ENCODE measurements around the gene MAPK11.

Gene MAPK11

GRCh38 chr22:50269970-50270665, at the start of gene MAPK11:
TSS of gene MAPK11 (minus strand) at chr22:50270380. CDS start at chr22:50270292, 88 bp downstream.
- DNase-seq = peak; percentile 35

DNA sequence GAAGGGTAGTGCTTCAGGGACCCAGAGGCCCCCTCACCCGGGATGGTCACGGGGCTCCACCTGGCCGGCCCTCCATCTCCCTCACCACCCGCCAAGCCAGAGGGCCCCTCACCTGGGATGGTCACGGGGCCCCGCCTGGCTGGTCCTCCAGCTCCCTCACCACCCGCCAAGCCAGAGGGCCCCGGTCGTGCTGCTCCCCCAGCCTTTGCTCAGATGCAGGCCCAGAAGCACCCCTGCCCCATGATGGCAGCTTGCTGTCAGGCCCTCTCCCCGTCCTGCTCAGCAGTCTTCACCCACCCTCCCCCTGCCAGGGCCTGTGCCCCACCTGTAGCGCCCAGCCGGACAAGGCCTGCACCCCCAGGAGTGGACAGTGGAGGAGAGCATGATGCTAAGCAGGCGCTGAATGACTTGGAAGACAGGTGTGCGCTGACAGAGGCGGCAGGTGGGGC, 49.3 kb upstream of the MAPK11 start:
- DNase-seq = no peak

- no peak for DNase-seq
Measured at GRCh38 chr22:50318698-50319411, 48.7 kb upstream of the MAPK11 start.

DNA sequence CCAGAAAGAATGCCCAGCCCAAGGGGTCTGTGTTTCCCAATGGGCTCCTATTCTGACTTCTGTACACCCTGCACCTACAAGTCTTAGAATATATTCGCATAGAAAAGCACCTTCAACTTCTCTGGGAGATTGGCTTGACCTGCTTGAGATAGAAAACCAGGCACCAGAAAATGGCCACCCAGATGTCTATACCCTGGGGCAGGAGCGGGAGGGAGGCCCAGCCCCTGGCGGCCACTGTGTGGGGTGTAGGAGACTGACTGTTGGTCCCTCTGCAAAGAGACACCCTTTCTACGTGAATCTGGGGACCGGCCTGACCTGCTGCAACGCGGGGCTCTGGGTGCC, 48.1 kb upstream of the MAPK11 start:
- no peak for DNase-seq

GRCh38 chr22:50317674-50318073, 47.5 kb upstream of the MAPK11 start:
- no peak for DNase-seq

- DNase-seq = no peak
Measured at GRCh38 chr22:50317178-50317577, 47.0 kb upstream of the MAPK11 start.

- no peak for DNase-seq
Measured at GRCh38 chr22:50316114-50317065, 46.2 kb upstream of the MAPK11 start.

DNA sequence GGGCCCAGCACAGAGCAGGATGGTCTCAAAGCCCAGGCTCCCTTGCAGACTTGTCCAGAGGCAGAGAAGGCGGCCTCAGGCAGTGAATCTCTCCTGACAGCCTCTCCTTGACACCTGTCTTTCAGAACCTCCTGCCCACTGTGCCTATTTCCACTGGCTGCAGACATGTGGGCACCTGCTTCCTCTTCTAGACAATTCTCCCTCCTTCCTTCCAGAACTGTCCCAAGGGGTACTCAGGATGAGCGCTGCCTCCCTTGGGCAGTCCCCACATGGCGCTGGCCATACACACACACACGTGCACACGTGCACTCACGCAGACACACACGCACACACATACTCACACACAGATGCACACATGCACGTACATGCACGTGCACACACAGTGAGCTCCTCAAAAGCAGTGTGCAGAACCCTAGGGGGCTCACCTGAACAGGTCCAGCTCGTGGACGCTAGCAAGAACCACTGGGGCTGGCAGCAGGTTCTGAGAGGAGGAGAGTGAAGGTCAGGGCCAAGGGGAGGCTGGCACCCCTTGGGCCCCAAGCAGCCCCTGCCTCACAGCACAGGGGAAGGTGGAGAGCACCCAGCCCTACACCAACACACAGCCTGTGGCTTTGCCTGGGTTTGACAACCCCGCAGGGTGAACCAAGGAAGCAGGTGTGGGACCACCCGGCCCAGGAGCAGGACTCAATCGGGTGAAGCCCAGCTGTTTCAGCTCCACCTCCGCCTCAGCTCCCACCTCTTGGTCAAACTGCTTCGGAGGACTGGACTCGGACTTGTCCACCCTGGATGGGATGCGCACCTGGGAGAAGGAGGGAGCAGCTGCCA, 45.3 kb upstream of the MAPK11 start:
- DNase-seq = no peak

DNA sequence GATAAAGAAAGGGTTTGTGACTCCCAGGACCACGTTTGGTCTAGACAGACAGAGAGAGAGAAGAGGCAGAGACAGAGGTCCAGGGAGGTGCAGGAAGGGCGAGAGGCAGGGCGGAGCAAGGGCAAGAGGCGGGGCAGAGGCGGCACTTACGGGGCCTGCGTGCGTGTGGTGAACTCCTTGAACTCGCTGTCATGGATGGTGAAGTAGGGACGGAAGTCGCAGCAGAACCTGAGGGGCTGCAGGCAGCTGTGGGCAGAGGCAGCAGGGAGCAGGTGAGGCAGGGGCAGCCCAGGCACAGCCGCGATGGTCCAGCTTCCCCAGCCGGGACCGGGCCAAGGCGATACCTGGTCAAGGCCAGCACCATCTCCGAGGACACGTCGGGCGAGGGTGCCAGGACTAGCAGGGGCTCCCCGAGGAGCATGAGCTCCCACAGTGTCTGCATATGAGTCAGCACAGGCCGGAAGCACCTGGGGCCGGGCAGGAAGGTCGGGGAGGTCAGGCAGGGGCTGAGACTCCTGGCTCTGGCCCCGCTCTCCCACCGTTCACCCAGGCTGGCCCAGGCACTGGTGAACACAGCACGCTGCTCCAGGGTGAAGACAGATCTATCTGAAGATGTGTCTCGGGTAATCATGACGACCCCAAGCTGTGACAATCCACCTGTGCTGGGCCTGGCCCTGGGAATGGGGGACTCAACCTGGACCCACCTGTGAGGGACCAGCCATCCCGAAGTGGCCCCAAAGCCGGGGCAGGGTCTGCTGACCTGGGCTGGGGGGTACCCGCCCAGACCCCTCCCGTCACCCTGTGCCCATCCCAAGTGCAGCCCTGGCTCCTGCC, 44.5 kb upstream of the MAPK11 start:
- DNase-seq = no peak

DNA sequence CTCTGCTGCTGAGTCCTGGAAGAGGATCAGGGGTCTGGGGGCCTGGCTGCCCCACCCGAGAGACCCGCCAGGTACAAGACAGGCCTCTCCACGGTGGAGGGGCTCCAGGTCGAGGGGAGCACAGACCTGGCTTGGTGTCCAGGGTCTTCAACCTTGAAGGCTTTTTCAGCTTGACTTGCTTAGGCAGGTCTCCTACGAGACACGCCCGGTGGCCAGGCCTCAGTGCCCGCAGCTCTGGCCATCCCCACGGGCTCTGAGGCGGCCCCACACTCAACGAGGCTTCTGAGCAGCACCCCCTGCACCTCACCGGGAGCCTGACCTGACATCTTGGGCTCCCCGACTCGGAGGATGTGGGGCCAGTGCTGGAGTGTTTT, 43.9 kb upstream of the MAPK11 start:
- DNase-seq = no peak

DNA sequence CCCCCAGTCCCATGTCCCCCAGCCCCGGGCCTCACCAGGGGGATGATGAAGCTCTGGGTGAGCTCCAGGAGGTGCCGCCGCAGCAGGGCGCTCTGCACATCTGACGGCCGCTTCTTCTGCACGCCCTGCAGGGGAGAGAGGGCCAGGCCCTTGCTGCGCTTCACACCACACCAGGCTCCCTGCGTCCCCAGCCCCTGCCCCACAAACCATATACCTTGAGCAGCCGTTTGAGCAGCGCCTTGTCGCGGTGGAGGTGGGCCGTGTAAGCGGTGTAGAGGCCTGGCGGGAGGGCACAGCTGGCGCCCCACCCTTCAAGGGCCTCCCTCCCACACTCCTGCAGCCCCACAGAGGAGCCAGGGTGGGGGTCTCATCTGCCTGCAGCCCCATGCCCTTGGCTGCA, 43.4 kb upstream of the MAPK11 start:
- DNase-seq = no peak

DNA sequence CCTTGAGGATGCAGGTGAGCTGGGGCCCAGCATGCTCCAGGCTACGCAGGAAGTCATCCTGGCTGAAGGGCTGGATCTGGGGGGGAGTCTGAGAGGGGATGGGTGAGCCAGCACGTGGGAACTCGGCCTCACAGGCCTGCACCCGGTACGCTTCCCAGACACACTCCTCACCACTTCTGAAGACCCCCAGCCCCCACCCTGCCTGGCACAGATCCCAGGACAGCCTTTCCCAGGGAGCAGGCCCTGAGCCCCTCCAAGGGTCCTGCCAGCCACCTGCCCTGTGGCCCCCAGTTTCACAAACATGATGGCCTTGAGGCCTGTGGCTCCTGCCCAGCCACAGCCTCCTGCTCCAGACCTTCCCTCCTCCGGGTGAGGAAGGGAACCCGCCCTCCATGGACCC, 42.8 kb upstream of the MAPK11 start:
- no peak for DNase-seq

DNA sequence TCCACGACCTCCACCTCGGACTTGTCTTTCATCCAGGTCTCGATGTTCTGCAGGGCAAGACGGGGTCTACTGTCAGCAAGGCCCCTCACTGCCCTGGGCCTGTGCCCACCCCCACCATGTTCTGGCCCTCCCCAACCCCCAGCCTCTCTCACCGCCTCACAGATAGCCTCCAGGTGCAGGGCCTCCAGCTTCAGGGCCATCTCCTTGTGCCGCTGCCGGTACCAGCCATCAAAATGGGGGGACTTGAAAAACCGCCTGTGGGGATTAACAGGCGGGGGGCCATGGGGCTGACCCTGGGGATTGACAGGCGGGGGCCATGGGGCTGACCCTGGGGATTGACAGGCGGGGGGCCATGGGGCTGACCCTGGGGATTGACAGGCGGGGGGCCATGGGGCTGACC, 42.2 kb upstream of the MAPK11 start:
- DNase-seq = no peak

DNA sequence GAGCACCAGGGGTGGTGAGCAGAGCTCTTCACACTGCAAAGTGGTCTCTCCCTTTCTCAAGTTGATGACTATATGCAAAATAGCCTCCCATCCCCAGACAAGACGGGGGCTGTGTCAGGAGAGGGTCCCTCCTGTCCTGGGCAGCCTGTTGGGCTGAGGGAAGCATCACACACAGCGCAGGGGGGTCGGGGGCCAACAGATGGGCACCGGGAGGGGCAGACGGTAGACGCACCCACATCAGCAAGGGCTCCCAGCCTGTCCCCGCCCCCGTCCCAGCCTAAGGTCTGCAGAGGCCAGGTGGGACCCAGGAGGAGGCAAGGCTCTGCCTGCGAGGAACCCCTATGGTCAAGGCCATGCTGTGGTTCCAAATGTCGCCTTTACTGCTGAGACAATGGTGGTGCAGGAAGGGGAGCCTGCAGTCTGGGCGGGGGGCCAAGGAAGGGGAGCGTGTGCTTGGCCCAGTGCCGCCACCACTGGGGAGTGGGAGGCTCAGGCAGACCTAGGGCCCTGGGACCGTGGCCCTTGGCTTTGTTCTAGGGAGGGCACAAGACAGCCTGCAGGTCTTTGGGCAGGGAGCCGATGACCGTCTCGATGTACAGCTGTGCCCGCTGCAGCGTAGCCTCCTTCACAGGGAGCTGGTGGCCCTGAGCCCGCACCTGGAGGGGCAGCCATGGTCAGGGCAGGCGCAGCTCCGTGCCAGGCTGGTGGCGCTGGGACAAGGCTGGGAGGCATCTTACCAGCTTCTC, 41.6 kb upstream of the MAPK11 start:
- DNase-seq = no peak

DNA sequence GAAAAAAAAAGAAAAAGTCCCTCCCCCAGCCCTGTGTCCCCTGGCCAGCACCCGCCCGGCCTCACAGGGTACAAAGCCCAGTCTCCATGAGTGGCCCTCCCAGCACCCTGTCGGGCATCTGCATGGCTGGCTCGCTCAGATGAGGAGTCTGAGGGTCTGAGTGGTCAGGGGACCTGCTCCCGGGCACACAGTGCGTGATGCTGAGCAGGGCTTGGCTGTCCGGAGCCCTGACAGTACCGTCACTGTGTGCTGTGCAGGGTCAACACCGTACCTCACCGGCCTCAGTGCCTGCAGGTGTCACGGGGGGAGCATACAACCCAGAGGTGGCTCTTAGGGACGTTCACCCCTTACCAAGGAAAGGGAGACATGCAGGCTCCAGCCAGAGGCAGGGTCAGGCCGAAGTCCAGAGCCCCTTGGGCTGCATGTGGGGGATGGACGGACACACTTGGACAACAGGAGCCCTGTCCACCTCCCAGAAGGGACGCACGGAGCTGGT, 40.8 kb upstream of the MAPK11 start:
- no peak for DNase-seq

DNA sequence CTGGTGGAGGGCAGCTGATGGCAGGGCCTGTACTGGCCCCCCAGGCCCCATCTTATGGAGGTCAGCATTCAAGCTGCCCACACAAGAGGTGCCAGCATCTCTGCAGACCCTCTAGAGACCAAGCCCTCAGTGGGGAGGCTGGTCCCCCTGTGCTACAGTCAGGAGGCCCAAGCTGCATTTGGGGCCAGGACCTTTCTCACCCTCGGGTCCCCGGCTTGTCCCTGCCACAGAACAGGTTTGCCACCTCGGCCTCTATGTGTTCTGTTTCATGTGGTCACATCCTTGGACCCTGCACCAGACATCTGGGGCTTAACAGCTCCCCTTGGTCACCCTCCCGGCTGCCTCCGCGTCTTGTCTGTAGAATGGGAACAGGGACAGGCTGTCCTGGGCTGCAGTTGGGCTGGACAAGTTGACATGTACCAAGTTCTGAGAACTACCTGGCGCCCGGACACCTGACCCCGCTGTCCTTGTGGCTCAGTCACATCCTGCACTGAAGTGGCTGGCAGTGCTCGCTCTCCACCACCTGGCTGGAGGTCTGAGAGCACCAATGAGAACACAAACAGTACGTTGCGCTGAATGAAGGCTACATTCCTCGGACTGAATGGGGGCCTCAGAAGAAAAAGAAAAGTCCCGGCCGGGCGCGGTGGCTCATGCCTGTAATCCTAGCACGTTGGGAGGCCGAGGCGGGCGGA, 40.0 kb upstream of the MAPK11 start:
- DNase-seq = no peak

GRCh38 chr22:50309601-50309991, 39.4 kb upstream of the MAPK11 start:
- DNase-seq = peak; percentile 40

DNA sequence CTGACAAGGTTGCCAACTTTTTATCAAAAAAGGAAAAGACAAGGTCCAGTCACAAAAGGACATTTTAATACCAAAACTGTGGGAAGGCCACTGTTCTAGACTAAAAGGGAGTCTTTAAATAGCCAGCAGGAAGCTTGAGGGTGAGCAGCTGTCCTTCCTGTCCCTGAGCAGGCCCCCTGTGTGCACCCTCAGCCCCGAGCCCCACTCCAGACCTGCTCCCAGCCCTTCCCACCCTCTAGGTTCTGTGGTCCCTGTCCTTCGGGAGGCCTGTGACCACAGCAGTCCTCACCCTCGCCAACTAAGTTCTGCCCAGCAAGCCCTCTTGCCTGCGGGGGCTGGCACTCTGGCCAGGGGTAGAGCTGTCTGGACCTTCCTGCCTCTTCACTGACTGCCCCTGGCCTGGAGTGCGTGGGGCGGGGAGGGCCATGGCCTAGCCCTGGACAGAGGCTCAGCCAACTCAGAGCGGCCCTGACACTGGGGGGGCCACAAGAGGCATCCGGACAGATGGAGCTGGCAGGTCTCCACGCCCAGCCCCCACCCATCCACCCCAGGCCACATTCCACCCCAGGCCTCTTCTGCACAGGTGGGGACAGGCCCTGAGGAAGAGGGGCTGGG, 38.9 kb upstream of the MAPK11 start:
- no peak for DNase-seq

DNA sequence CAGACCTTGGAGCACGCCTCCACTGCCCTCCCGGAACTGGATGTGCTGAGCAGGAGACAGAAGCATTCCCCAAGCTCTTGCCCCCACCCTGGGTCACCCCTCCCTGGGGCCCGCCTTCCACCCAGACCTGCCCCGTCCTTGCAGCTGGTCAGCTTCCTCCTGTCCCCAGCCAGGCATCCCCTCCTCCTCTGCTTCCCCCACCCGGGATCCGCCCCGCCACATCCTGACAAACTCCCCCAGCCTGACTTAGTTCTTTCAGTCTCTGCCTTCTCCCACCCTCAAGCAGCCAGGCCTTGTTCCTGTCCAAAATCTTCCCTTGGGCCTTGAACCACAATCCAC, 38.4 kb upstream of the MAPK11 start:
- DNase-seq = no peak

Data from NCI-H1436 (cell line).